OCI-M2 (cell line): ENCODE measurements around the gene ZNRF1.

Experiments
- DNase-seq: peaks from one replicate; lab custom pipeline; 2025; ENCODE audit not compliant: unreplicated experiment; lab: John Stamatoyannopoulos, UW

The ZNRF1 gene

GRCh38 chr16:75095204-75095621 is 96.4 kb downstream of the ZNRF1 start:
- DNase-seq = no peak

DNA sequence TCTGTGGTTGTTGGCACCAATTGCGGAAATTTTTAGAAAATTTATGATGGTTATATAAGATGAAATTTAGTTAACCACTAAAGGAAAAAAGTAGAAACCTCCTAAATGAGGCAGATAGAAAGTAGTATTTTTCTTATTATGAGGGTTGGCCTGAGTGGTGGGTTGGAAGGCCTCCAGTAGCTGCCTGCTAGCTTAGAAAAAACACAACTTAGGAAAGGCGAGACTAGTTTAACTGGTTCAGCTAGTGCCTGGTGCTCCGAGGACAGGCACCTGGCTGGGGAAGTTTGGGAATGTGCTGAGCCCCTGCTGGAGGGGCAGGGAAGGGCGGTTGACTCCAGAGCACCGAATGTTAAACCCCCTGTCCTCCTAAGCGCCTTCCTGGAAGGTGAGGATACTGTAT is 97.8 kb downstream of the ZNRF1 start:
- no peak for DNase-seq

DNA sequence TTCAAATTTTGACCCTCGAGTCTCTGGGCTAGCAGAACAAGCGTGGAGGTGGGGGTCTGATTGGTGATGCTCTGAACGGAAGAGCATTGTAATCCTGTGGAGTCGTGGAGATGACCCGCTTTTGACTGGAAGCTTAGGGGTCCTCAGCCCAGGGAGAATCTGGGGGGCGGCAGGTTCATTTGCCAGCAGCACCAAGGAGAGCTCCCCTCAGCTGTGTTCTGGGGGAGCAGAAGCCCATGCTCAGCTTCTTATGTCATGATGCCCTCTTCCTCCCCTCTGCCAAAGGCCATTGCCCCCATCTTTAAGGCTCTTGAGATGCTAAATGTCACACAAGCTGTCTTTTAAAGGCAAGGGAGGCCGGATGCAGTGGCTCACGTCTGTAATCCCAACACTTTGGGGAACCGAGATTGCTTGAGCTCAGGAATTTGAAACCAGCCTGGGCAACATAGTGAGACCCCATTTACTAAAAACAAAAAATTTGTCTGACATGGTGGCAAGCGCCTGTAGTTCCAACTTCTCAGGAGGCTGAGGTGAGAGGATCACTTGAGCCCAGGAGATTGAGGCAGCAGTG is 98.5 kb downstream of the ZNRF1 start:
- DNase-seq = no peak

DNA sequence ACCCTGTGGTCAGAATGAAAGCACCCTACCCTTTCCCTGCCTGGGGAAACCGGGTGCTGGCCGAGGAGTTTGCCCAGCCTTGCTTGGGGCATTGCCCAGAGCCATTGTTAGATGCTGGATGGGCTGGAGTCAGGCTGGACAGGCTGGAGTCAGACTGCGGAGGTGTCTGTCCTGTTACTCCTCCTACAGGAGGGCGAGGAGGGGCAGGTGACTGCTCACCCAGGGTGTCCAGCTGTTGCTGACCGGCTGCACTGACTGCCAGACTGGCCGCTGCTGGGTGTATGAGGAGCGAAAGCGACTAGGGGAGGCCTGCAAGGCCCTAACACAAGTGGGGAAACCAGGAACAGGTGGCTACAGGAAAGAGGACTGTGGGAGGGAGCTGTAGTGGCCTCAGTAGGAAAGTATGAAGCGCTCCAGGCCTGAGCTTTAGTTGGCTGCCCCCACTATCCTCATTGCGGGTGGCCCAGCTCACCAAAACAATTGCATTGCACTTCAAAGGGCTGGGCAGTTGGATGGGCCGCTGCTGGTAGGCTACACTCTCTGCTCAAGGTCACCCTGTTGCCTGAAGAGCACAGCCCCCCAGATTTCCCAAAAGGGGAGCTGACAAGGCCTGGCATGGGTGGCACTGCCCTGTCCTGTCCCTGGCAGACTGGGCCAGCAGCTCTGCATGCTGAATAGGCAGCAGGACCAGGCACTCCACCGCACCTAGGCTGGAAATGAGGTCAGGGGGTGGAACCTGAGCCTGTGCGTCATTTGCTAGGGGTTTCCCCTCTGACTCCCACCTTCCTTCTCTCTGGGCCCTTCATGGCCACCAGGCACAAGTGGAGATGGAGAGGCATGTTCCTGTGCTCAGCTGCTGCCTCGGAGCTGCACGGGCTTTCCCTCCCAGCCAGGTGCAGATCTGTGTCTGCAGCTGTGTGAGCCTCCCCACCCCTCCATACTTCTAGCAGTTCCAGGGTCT is 99.4 kb downstream of the ZNRF1 start:
- no peak for DNase-seq

GRCh38 chr16:75099075-75099667 is 100.3 kb downstream of the ZNRF1 start:
- no peak for DNase-seq

DNA sequence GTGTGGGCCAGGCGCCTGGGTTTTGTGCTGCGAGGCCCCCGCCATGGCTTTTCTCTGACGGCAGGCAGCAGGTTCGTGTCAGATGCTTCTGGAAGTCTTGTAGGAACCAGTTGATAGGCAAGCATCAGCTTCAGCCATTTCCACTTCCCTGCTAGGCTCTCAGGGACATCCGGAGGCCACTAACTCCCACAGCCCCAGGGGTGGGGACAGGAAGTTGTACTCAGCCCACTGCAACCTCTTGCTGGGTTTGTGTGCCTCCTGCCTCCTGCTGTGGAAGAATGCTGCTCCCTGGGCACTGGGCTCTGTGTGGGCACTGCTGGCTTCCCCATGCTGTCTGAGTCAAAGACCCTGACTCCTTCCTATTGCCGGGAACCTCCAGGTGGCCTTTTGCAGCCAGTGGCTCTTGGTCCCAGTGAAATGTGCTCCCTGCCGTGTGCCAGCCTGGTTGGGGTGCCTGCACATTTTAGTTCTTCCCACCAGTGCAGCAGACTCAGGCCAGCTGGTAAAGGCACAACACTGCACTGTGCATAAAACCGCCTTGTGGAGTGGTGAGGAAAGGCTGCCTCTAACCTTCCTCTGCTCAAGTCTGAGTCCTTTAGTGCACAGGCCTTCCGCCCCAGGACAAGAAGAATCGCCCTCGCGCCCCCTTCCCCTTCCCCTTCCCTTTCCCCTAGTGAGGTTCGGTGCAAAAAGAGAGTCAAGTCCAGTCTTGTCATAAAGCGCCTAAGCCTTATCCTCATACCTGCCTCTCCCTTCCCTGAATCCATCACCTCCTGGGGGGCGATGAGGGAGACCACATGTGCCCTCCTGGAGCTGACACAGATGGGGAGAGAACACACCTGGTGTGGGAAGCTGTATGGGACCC is 101.1 kb downstream of the ZNRF1 start:
- no peak for DNase-seq

- DNase-seq = no peak
These were observed 101.8 kb downstream of the ZNRF1 start for GRCh38 chr16:75100603-75100990.

DNA sequence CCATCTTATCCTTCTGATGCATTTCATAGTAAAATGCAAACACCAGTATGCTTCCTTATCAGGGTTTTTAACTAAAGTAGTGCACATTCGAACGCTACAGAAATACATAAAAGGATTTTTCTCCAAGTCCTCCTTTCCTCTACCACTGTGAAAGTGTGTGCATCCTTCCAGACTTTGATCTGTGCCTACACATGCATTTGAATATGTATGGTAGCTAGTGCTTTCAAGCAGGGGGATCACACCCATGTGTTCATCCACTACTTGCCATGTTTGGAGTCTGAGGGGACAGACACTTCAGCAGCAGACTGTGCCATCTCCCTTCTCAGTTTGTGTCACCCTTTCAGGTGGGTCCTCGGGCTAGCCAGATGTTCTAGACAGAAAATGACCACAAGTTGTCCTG is 102.8 kb downstream of the ZNRF1 start:
- no peak for DNase-seq

GRCh38 chr16:75102595-75102994 is 103.8 kb downstream of the ZNRF1 start:
- no peak for DNase-seq

GRCh38 chr16:75103994-75104393 is 105.2 kb downstream of the ZNRF1 start:
- DNase-seq = no peak

GRCh38 chr16:75104836-75105235 is 106.0 kb downstream of the ZNRF1 start:
- no peak for DNase-seq

- no peak for DNase-seq
These were observed 106.7 kb downstream of the ZNRF1 start for GRCh38 chr16:75105306-75106061.

GRCh38 chr16:75106351-75107274 is 107.8 kb downstream of the ZNRF1 start:
- no peak for DNase-seq

DNA sequence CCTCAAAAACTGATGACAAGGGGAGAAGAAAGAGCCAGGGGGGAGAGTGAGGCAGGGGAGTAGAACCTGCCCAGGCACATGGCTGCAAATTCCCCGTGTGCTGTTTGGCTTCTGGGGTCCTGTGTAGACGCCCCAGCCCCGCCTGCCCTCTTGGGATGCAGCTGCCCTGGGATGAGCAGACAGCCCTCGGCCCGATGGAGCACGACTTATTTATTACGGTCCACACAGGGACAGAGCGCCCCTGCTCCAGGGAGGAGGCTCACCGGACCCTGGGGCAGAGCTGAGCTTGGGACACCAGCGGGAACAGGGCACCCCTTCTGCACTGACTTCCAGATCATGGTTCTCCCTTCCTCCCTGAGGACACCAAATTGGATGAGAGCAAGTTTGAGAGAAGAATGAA is 108.7 kb downstream of the ZNRF1 start:
- no peak for DNase-seq

DNA sequence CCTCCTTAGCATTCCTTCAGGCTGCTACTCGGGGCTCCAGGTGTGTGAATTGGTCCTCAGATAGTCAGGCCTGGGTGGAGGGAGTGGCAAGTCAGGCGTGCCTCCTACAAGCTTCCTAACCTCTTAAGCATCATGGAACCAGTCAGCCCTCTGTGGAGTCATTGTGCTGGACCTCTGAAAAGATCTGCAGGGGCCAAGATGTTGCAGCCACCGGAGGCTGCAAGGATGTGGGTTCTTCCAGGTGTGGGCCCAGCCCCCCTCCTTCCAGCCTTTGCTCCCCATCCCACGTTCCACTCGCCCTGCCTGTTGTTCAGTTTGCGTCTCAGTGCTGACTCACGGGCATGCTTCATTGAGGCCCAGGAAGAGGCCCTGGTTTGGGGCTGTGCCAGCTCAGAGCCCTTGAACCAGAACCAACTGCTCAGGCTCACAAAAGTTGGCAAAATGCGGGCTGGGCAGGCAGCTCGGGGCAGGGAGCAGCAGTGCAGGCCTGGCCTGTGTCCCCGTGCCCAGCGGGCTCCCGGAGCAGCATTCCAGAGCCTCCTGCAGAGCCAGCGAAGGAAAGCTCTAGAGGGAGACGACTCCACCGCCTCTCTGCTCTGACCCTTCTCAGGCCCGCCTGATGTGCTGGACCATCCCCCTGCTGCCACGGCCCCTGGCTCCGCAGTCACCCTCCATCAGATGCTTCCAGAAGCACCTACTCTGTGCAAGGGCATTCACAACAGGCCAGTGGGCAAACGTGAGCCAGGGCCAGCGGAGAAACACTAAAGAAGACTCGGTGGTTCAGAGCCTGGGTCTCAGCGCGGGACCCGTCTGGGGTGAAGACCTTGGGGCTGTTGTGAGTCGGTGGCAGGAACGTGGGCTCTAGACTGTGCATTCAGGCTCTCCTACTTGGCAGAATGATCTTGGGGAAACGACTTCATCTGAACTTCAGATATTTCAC is 110.2 kb downstream of the ZNRF1 start:
- DNase-seq = no peak

DNA sequence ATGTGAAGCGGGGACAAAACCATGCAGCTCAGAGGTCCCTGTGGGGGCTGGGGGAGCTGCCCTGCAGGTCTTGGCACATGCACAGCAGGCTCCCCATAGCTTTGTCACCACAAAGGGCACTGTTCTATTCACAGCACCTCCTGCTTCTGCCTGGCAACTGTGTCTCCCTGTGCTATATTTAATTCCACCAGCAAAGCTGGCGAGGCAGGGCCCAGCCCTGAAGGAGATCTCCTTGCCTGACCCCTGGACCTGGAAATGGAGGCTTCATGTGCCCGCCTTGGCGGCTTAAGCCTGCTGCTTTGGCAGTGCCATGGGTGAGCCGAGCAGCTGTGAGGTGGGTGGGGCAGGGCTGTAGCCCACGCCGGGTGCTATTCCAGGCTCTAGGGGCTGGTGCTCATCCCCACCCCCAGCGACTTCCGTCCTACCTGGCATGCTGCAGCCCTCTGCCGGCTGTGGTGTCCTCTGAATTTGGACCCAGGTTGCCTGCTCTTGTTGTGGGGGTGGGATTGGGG is 111.0 kb downstream of the ZNRF1 start:
- no peak for DNase-seq

DNA sequence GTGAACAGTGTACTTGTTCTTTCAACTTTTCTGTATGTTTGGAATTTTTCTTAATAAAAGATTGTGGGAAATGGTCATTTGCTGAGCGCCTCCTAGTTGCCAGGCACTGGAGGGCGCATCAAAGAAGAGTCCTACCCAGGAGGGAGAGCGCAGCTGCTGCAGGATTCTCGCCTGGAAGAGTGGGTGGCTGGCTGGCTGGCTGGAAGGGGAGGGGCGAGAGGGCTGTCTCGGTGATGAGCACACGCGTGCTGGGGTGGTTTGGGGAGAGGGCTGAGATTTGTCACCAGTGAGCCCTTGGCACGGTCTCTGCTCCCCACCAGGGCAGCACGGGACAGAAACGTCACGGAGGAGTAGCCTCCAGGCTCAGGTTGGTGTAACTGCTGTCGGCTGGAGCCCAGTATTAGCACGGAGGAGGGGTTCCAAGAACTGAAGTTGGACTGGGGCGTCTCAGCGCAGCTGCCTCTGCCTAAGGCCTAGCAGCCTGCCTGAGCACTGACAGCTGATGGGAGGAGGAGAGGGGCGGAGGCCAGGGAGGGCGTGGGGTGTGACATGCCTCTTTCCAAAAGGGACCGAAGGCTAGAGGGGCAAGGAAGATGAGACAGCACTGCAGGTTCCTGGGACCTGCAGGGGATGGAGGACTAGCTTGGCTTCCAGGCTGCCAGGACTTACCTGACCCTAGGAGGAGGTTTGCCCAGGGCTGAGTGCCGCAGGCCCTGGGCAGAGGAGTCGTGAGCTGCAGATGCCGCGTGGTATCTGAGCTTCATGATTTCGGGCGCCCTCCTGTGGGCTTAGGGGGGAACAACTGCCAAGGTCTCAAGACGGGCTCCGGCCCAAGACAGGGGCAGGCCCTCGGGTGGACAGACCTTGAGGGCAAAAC is 112.1 kb downstream of the ZNRF1 start:
- peak; percentile 47 for DNase-seq
